Ascending aorta (tissue), 2 donors: ENCODE measurements around the gene AGAP9. TPM values are rescaled to one million over a fixed set of nuclear protein-coding genes. Genes with fewer than 3 reads are reported as not detected.

ENCODE experiments used
- DNase-seq, 2 donors: peaks; one replicate each; pipeline ENCODE4 v3.0.0-alpha.2; 2019; ENCODE audit warnings: low spot score in 2 of 2
- H3K27ac ChIP-seq, 2 donors: fragments of 200-600 bp; sonication (generic); one replicate each; pipeline ENCODE4 v1.5.1; 2016 to 2017; ENCODE audit warnings: mild to moderate bottlenecking in 1 of 2
- H3K27me3 ChIP-seq: fragments of 200-600 bp; sonication (generic); one replicate; pipeline ENCODE4 v1.5.1; 2017
- H3K36me3 ChIP-seq, 2 donors: fragments of 200-600 bp; sonication (generic); one replicate each; pipeline ENCODE4 v1.5.1; 2016
- H3K4me1 ChIP-seq, 2 donors: fragments of 200-600 bp; sonication (generic); one replicate each; pipeline ENCODE4 v1.5.1; 2016 to 2017; ENCODE audit warnings: mild to moderate bottlenecking in 1 of 2
- H3K4me3 ChIP-seq, 2 donors: fragments of 200-600 bp; sonication (generic); one replicate each; pipeline ENCODE4 v1.5.1; 2016 to 2017; ENCODE audit warnings: mild to moderate bottlenecking in 1 of 2
- H3K9me3 ChIP-seq, 2 donors: fragments of 200-600 bp; sonication (generic); one replicate each; pipeline ENCODE4 v1.5.1; 2016
- CTCF ChIP-seq, 3 experiments: fragments of 200-600 bp in 2 of 3; fragments of 450-650 bp in 1 of 3; sonication (generic) in 2 of 3; IDR thresholded peaks; one replicate each; pipeline ENCODE4 v1.5.1; 2016 to 2019; ENCODE audit warnings: antibody characterized with exemption in 3 of 3, mild to moderate bottlenecking in 1 of 3, moderate library complexity in 1 of 3
- intact Hi-C: fragments of 100-400 bp; cut with DNase I; formaldehyde crosslinking; loops from one replicate; pipeline ENCODE4 v1.15.1; 2023
- total RNA-seq: library from RNA; depleted of rRNA; stranded (reverse); fragments of >200 nt; gene quantifications from one replicate; pipeline ENCODE4 v1.1.0, GENCODE V29; 2016

The AGAP9 gene
- total RNA-seq, 1 donor from 2014 or later: 8.7 TPM

GRCh38 chr10:47452495-47453140 is 70.8 kb downstream of the AGAP9 start:
- no peaks in the 10 kb centered on the region for H3K36me3 ChIP-seq
- no peak overlapping the region for H3K27ac ChIP-seq
- H3K27me3 ChIP-seq: no peaks in the 10 kb centered on the region
- no peak for TF ChIP-seq CTCF (IDR thresholded peaks at IDR 0.05)
- H3K4me1 ChIP-seq: no peaks in the 10 kb centered on the region
- no peak for DNase-seq
- H3K4me3 ChIP-seq: no peak overlapping the region
- intact Hi-C loops: no loop called here
- H3K9me3 ChIP-seq: no peaks in the 10 kb centered on the region

GRCh38 chr10:47451998-47452494 is 71.4 kb downstream of the AGAP9 start:
- Histone ChIP-seq H3K27me3 (no peaks in the 10 kb centered on the region), H3K36me3 (no peaks in the 10 kb centered on the region), H3K27ac (no peak overlapping the region), H3K4me1 (no peaks in the 10 kb centered on the region), H3K4me3 (no peak overlapping the region), H3K9me3 (no peaks in the 10 kb centered on the region)
- no peak for DNase-seq
- TF ChIP-seq CTCF (IDR thresholded peaks at IDR 0.05): no peak
- intact Hi-C loops: no loop called here

Other genes with a start within 250 kb of the AGAP9 start
- gene GDF10, start 223.4 kb downstream of the AGAP9 start, total RNA-seq: 1.2 TPM
- 0.21 TPM for gene GDF2, start 201.2 kb downstream of the AGAP9 start, total RNA-seq
- gene RBP3, start 175.3 kb downstream of the AGAP9 start, total RNA-seq: not detected
- not detected for gene ZNF488, start 139.3 kb downstream of the AGAP9 start, total RNA-seq
- gene ANXA8, start 39.5 kb downstream of the AGAP9 start, total RNA-seq: not detected
- gene FAM25G, start 31.9 kb downstream of the AGAP9 start, total RNA-seq: not detected
- gene SYT15B, start 240.0 kb upstream of the AGAP9 start, total RNA-seq: 68.3 TPM